Activated CD4-positive, alpha-beta T cell treated with anti-CD3 and anti-CD28 coated beads, Interleukin-2, Interleukin-6, amounts not matched to agents 100 ng/mL and 50 ng/mL, durations not matched to agents 16 hours and 8 hours (primary cell): Measurements from ENCODE around the gene YTHDF1.

ENCODE experiments used
- DNase-seq: peaks from one replicate; pipeline ENCODE4 v3.0.0-alpha.2; 2020

The YTHDF1 gene

GRCh38 chr20:63247671-63248228, 31.8 kb upstream of the YTHDF1 start:
- no peak for DNase-seq

GRCh38 chr20:63246490-63247288, 30.8 kb upstream of the YTHDF1 start:
- no peak for DNase-seq

DNA sequence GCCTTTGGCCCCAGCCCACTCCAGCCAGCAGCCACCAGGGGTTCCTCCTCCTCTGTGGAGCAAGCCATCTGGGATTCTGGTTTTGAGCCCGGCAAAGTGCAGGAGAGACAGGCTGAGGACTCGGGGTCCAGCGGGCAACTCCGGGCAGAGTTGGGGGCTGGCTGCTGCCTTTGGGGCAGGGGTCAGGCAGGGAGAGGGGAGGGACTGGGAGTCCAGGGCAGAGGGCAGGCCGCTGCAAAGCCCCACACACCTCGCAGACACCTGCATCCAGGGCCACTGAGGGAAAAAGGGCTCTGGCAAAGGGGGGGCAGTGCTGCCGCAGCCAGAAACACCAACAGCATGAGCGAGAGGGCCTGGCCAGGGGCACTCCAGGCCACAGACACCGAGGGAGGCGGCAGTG, 28.5 kb upstream of the YTHDF1 start:
- DNase-seq: no peak

GRCh38 chr20:63243604-63244247, 27.8 kb upstream of the YTHDF1 start:
- no peak for DNase-seq

- DNase-seq: no peak
Observed at GRCh38 chr20:63242736-63243135, 26.8 kb upstream of the YTHDF1 start.

DNA sequence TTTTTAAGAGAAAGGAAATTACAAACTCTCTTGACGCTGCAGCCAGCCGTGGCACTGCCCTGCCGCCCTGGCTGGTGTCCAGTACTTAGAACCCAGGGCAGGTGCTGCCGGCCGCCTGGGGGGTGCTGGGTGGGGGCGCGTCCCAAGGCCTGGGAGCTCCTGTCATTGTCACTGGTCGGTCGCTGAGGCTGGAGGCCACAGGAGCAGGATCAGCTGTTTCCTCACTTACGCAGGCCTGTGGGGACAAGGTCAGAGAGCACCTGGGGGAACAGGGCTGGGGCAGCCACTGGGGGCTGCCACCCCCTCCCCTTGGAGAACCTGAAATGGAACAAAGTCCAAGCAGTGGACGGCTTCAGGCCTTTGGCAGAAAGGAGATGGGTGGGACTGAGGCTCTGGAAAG, 25.3 kb upstream of the YTHDF1 start:
- no peak for DNase-seq

DNA sequence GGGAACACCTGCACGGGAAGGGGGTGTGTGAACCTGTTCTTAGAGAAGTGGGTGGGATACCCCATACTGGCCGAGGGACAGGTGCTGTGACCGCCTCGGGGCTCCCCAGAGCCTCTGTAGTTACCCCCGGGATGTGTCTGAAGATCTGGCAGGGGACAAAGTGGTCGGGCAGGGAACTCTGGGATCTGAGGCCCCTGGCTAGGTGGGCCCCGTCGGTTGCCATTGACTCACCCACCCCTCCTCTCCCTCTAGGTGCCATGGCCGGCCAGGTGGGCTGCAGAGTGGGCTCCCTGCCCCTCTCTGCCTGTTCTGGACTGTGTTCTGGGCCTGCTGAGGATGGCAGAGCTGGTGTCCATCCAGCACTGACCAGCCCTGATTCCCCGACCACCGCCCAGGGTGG, 24.1 kb upstream of the YTHDF1 start:
- DNase-seq: no peak

- DNase-seq: no peak
Observed at GRCh38 chr20:63239431-63239830, 23.5 kb upstream of the YTHDF1 start.

DNA sequence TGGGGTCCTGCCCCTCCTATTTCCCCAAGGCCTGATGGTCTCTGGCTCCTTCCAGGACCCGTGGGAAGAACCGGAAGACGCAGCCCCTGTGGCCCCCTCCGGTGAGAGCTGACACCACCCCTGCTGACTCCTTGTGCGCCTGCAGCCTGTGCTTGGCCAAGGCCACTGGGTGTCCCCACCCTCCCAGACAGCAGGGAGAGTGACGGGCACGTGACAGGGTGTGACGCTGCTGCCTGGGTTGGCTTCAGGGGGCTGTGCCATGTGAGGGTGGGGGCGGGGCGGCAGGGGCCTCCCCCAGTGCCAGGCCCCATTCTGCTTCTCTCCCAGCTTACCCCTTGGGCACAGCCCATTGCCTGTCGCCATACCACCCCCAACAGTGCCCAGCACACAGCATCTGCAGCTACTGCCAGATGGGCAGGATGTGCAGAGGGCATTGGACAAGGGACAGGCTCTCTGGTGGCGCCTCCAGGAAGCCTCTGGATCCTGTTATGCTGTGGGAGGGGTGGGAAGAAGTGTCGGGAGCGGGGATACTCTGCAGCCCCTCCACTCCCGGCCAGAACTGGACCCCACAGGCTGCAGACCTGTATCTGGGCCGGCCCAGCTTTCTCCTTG, 22.7 kb upstream of the YTHDF1 start:
- no peak for DNase-seq

DNA sequence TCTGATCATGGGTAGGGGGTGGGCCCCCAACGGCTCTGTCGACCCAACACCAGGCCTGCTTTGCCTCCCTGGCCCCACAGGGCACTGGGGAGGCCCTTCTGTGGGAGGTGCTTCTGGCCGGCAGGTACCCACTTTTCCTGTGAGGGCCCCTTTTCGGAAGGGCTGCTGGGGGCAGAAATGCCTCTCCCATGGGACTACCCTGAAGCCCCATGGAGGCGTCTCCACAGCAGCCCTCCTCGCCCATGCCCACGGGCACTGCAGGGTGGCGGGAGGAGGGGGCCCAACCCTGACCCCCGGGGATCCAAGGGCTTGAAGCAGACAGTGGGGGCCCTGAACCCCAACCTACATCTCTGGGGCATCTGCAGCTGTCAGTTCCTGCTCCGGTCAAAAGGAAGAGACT, 22.1 kb upstream of the YTHDF1 start:
- no peak for DNase-seq

GRCh38 chr20:63236116-63236837, 20.3 kb upstream of the YTHDF1 start:
- no peak for DNase-seq

- no peak for DNase-seq
Observed at GRCh38 chr20:63235399-63235983, 19.6 kb upstream of the YTHDF1 start, which contains the start of gene BIRC7. Gene BIRC7, plus strand, starts transcription at chr20:63235905. Its CDS starts 192 bp downstream, at chr20:63236097.

DNA sequence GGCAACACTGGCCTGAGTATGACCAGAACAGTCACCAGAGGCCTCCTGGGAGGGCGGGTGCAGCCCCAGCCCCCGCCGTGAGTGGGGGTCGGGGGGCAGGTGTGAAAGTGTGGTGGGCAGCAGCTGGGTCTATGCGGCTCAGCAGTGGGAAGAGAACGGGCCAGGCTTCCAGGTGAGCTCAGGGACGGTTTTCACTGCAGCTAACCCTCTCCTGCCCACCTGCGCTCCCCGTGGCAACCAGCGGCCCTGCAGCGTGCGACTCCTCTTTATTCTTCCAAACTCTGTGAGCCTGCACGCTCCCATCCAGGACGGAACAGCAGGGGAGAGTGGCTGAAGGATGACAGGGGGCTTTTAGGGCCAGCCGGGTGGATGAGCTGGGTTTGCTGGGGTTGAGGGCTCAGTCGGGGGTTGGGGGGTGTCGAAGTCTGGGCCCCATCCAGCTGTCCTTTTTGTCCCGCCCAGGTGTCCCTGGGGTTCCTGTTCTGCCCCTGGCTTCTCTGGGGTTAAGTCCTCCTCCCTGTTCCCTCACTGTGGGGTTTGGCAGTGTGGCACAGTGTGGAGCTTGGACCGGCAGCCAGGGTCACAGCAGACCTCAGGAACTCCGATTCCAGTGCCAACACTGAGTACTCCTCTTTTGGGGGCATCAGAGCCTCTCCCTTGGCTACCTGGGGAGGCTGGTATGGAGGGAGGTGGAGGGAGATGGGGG, 18.9 kb upstream of the YTHDF1 start:
- no peak for DNase-seq

DNA sequence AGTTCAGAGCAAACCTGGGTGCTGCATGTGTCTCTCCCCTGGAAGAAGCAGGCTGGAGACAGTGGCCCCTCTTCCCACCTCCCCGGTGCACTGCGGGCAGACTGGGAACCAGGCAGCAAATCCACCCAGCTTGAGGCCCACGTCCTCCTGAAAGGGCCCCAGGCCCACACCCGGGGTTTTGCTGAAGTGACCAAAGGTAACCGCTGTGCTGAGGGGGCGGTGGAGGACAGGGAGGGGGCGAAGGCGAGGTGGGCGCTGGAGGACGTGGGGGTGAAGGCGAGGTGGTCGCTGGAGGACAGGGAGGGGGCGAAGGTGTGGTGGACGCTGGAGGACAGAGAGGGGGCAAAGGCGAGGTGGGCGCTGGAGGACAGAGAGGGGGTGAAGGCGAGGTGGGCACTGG, 18.0 kb upstream of the YTHDF1 start:
- DNase-seq: no peak

GRCh38 chr20:63233061-63233344, 17.1 kb upstream of the YTHDF1 start:
- DNase-seq: no peak

- DNase-seq: no peak
Observed at GRCh38 chr20:63232235-63233060, 16.5 kb upstream of the YTHDF1 start.

- no peak for DNase-seq
Observed at GRCh38 chr20:63230800-63231268, 14.9 kb upstream of the YTHDF1 start.

DNA sequence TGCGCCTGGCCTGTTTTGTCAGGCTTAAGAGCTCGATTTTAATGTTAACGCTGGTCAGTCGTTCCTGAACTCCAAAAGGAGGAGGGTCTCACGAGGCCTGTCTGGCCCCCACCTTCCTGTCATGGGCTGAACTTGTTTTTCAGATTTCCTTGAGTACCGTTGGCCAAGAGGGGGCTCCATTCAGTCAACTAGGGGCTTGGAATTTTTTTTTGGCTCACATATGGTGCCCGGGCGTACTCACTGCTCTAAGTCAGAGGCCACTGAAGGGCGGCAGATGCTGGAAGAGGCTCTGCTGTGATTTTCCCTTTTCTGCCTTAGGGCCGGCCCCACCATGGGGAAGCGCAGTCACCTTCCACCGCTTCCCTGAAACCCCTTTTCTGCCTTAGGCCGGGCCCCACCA, 12.9 kb upstream of the YTHDF1 start:
- no peak for DNase-seq

GRCh38 chr20:63227260-63227659, 11.3 kb upstream of the YTHDF1 start:
- no peak for DNase-seq

DNA sequence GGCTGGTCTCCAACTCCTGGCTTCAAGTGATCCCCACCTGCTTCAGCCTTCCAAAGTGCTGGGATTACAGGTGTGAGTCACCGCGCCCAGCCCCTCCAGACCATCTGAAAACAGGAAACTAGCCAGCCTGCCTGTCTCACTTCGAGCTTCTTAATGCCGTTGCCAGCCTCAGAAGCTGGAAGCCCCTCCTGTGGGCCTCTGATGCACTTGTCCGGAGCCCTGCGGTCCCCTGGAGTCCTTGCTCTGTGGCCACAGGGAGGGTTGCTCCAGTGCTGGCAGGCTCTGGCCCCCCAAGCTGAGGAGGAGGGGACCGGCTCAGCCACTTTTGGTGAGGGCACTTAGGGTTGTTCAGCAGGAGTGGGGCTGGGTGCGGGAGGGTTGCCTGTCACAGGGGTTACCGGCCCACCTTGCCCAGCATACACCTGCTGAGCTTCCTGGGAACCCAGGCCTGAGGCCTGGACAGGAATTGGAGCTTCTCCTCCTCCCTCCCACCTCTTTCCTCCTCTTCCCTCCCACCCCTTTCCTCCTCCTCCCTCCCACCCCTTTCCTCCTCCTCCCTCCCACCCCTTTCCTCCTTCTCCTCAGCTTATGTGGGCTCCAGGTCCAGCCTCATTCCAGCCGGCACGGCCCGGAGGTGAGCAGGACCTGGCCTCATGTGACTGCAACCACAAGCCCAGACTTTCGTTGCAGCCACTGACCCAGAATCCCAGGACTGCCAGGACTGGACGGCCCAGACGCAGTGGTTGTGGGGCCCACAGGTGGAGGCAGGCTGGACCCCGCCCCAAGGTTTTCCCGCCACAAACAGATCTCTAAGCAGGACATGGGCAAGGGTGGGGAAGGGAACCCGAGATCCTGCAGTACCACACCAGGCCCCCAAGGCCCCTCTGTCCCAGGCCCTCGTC, 10.4 kb upstream of the YTHDF1 start:
- no peak for DNase-seq
